C1 segment of cervical spinal cord (tissue), 14 donors: ENCODE measurements around the gene MTG2.

Source experiments
- DNase-seq, 14 donors: peaks; one replicate each; lab custom pipeline; 2025; lab: John Stamatoyannopoulos, UW

The MTG2 gene

GRCh38 chr20:62183426-62184142 is 756 bp downstream of the MTG2 start:
- DNase-seq: no peak

- DNase-seq: no peak
These were observed 3.2 kb downstream of the MTG2 start for GRCh38 chr20:62186096-62186426.

- DNase-seq: no peak
These were observed 4.3 kb downstream of the MTG2 start for GRCh38 chr20:62186887-62187866.

GRCh38 chr20:62190639-62191411 is 8.0 kb downstream of the MTG2 start:
- DNase-seq: no peak

- DNase-seq: no peak
These were observed 9.1 kb downstream of the MTG2 start for GRCh38 chr20:62191781-62192559.

GRCh38 chr20:62192635-62193034 is 9.8 kb downstream of the MTG2 start:
- DNase-seq: peak in 1 of 14 donors; percentile 20

GRCh38 chr20:62193079-62194025 is 10.5 kb downstream of the MTG2 start:
- peak in 1 of 14 donors; percentile 50 for DNase-seq

- DNase-seq: no peak
These were observed 12.2 kb downstream of the MTG2 start for GRCh38 chr20:62195075-62195405.

GRCh38 chr20:62195736-62196135 is 12.9 kb downstream of the MTG2 start:
- DNase-seq: no peak

- DNase-seq: no peak
These were observed 13.5 kb downstream of the MTG2 start for GRCh38 chr20:62196286-62196685.

GRCh38 chr20:62197311-62197710 is 14.5 kb downstream of the MTG2 start:
- no peak for DNase-seq

GRCh38 chr20:62197801-62198200 is 15.0 kb downstream of the MTG2 start:
- no peak for DNase-seq

- no peak for DNase-seq
These were observed 15.7 kb downstream of the MTG2 start for GRCh38 chr20:62198496-62198895.

- no peak for DNase-seq
These were observed 16.1 kb downstream of the MTG2 start for GRCh38 chr20:62198931-62199330.

- no peak for DNase-seq
These were observed 17.8 kb downstream of the MTG2 start for GRCh38 chr20:62200491-62201172.

GRCh38 chr20:62201173-62202082 is 18.6 kb downstream of the MTG2 start:
- DNase-seq: peak in 1 of 14 donors; percentile 35

GRCh38 chr20:62202083-62202395 is 19.2 kb downstream of the MTG2 start:
- no peak for DNase-seq

GRCh38 chr20:62202676-62203377 is 20.0 kb downstream of the MTG2 start:
- DNase-seq: no peak
